GM12865 (cell line): ENCODE results near the gene ADAMTS15.

Source experiments
- DNase-seq: peaks from one replicate; pipeline ENCODE4 v3.0.0; 2010; ENCODE audit warnings: low read depth
- H3K4me3 ChIP-seq: 2 replicates; pipeline ENCODE4 v1.5.1; 2011; ENCODE audit warnings: mild to moderate bottlenecking, low read depth, low read length, control low read depth
- CTCF ChIP-seq: IDR thresholded peaks from 2 replicates; pipeline ENCODE4 v1.5.1; 2011; ENCODE audit warnings: low read length, control low read depth, low read depth, inconsistent platforms; ENCODE audit not compliant: insufficient read depth; ENCODE audit errors: missing control alignments

Gene ADAMTS15

GRCh38 chr11:130513132-130513531 lies 64.7 kb downstream of the ADAMTS15 start:
- no peak for DNase-seq
- TF ChIP-seq CTCF: no peak
- no peak overlapping the region for H3K4me3 ChIP-seq

GRCh38 chr11:130514316-130514715 lies 65.9 kb downstream of the ADAMTS15 start:
- H3K4me3 ChIP-seq: no peak overlapping the region
- DNase-seq: no peak
- TF ChIP-seq CTCF: no peak

DNA sequence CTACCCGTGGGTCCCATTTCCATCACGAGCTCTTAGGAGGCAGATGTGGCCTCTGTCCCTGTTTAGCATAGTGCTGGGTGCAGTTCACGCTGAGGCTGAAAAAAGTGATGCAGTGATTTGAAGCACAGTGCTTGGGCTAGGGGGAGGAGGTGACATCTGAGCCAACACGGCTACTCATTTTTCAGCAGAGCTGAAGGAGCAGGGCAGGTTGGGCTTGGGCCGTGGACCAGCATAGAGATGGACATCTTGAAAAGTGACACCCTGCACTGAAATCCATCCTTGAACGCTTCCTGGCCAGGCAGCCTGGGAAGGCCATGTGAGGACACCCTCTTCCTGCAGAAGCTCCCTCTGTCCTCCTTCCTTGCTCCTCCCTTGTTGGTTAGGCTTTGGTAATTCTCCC lies 66.4 kb downstream of the ADAMTS15 start:
- H3K4me3 ChIP-seq: no peak overlapping the region
- TF ChIP-seq CTCF: no peak
- DNase-seq: no peak

- TF ChIP-seq CTCF: no peak
- DNase-seq: no peak
- H3K4me3 ChIP-seq: no peak overlapping the region
Observed at GRCh38 chr11:130515829-130516553, 67.5 kb downstream of the ADAMTS15 start.

DNA sequence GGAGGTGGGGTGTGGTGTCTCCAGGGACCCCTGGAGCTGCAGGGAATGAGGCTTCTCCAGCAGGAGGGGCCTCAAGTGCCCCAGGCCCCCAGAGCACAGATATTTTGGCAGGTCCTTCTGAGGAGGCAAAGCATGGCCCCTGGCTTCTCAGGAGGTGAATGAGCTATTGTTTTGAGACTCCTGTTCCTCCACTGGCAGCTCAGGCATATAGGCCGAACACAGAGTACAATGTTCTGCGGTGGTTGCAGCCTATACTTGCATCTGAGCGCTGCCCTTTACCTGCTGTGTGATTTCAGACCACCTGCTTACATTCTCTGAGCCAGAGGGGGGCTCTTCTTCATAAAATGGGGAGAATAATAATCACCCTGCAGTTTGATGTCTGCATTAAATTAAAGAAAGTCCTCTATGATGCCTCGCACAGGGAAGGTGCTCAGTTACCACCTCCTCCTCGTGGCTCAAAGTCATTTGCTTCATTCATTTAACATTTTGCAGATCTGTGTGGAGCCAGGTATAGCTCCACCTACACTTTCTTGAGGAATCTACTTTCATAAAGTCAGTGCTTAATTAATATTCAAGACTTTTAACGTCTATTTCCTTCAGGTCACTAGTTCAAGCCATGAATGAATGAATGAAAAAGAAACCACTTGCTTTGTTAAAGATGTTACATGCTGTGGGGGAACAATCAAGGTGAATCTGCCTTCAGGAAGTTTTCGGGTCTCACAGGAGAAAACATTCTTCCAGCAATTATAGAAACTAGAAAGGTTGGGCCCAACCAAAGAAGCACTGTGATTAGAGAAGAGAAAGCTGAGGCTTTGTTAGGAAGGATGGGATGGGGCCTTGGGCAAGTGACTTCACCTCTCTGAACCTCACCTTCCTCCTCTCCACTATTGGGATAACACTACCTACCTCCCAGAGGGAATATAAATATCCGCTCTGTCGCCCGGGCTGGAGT lies 68.4 kb downstream of the ADAMTS15 start:
- H3K4me3 ChIP-seq: no peak overlapping the region
- no peak for DNase-seq
- no peak for TF ChIP-seq CTCF

- DNase-seq: no peak
- no peak for TF ChIP-seq CTCF
- H3K4me3 ChIP-seq: no peak overlapping the region
Observed at GRCh38 chr11:130518164-130518680, 69.8 kb downstream of the ADAMTS15 start.
